ENCODE measurements around the gene BCL2. TPM values are rescaled to one million over a fixed set of nuclear protein-coding genes. Genes with fewer than 3 reads are reported as not detected.
A peak's percentile ranks its signal among the peaks of the same experiment; 100 is the strongest.

Gene BCL2
- polyA plus RNA-seq, 6 donors from 2014 or later: 11.8 to 43.0 (median 30.1) TPM

DNA sequence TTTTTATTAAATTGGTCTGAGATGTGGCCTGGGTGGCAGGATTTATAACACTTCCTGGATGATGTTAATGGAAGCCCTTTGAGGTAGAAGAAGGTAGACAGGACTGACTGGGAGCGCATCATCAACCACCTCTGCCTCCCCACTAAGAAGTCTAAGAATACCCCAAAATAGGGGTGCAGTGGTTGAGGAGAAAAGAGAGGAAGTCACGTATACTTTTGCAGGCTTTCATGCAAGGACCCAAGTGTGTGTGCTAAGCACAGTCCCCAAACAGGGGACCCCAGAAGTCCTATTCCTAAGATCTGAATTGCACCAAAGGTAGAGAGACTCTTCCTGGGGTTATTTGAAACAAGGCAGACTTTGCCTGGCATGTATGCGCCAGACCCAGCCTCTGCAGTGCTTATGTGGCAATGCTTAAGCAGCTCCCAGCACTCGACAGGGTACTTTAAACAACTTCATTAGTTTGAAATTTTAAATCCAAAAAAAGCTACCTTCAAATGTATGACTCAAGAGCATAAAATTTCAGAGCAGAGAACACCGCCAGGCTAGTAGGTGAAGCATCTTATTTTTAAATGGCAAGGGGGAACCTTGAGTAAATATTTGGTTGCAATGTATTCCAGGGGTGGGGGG lies 35.3 kb downstream of the BCL2 start:
- no peak for DNase-seq
- H3K4me1 Mint-ChIP-seq: peaks cover 14 to 22% (median 21%) of the 10 kb centered on the region in 3 donors
- no peak for ATAC-seq (ENCODE audit: low read depth in 2 of 2)
- peak overlapping the region in 6 of 8 donors; percentile 10 to 92 (median 84) for H3K4me3 Mint-ChIP-seq
- no peaks in the 10 kb centered on the region for H3K9me3 Mint-ChIP-seq
- peaks cover 0 to 26% of the 10 kb centered on the region in 2 donors for H3K36me3 Mint-ChIP-seq
- H3K27me3 Mint-ChIP-seq: no peaks in the 10 kb centered on the region
- peak overlapping the region in 3 of 6 donors; percentile 98 to 99 (median 98) for H3K27ac Mint-ChIP-seq

- DNase-seq: no peak
- no peaks in the 10 kb centered on the region for H3K9me3 Mint-ChIP-seq
- no peak for ATAC-seq (ENCODE audit: low read depth in 2 of 2)
- peak overlapping the region in 5 of 8 donors; percentile 40 to 92 (median 71) for H3K4me3 Mint-ChIP-seq
- peaks cover 22 to 30% (median 29%) of the 10 kb centered on the region in 3 donors for H3K4me1 Mint-ChIP-seq
- H3K36me3 Mint-ChIP-seq: peaks cover 0 to 26% of the 10 kb centered on the region in 2 donors
- H3K27me3 Mint-ChIP-seq: no peaks in the 10 kb centered on the region
- peak overlapping the region in 3 of 6 donors; percentile 95 to 99 (median 98) for H3K27ac Mint-ChIP-seq
These were observed 36.1 kb downstream of the BCL2 start for GRCh38 chr18:63283305-63284094.

DNA sequence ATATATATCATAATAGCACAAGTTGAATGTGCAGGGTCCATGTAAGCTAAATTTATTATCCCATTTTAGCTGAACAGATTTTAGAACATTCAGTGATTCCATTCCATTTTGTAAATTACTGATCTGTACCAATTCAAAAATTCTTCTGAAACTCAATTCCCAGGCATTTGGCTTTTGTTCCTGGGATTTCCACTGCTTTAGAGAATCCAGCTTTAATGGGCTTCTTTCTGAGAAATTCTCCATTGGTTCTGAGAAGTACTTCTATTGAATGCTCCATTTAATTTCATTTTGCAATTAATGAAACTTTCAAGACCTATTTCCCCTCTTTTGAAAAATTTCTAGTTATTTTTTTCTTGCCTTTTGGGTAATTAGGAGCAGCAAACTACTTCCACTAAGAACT lies 36.8 kb downstream of the BCL2 start:
- no peak for DNase-seq
- Mint-ChIP-seq H3K27me3 (no peaks in the 10 kb centered on the region), H3K27ac (peak overlapping the region in 2 of 6 donors; percentile 95 to 99), H3K4me3 (no peak overlapping the region), H3K9me3 (no peaks in the 10 kb centered on the region), H3K4me1 (peaks cover 29 to 37% (median 36%) of the 10 kb centered on the region in 3 donors), H3K36me3 (peaks cover 0 to 26% of the 10 kb centered on the region in 2 donors)
- ATAC-seq (ENCODE audit: low read depth in 2 of 2): no peak

- Mint-ChIP-seq H3K4me3 (peak overlapping the region in 6 of 8 donors; percentile 29 to 85 (median 64)), H3K27me3 (no peaks in the 10 kb centered on the region), H3K9me3 (no peaks in the 10 kb centered on the region), H3K4me1 (peaks cover 38 to 89% (median 65%) of the 10 kb centered on the region in 3 donors), H3K27ac (peak overlapping the region; percentile 46 to 93 (median 68)), H3K36me3 (peaks cover 0 to 7% of the 10 kb centered on the region in 2 donors)
- DNase-seq (peak; percentile 37), ATAC-seq (ENCODE audit: low read depth in 2 of 2) (peak; percentile 84)
These were observed 46.2 kb downstream of the BCL2 start for GRCh38 chr18:63273222-63273927.

DNA sequence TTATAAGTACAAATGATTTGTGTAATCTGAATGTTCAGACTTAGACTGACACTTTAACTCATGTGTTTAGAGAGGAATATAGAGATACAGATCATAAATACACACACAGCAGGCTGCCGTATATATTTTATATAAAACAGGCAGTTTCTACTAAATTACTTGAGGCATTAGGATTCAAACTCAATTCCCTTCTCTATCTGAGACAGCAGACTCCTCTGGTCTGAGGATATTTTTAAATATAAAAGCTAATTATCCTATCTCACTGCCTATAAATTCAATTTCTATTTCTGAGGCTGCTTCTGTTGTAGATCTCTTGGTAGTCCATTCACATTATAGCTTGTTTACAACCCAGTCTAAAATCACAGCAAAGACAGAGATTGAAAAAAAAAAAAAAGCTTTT lies 46.9 kb downstream of the BCL2 start:
- DNase-seq (no peak), ATAC-seq (ENCODE audit: low read depth in 2 of 2) (no peak)
- H3K9me3 Mint-ChIP-seq: no peaks in the 10 kb centered on the region
- peaks cover 39 to 89% (median 65%) of the 10 kb centered on the region in 3 donors for H3K4me1 Mint-ChIP-seq
- peak overlapping the region; percentile 59 to 93 (median 68) for H3K27ac Mint-ChIP-seq
- H3K36me3 Mint-ChIP-seq: peaks cover 0 to 11% of the 10 kb centered on the region in 2 donors
- H3K4me3 Mint-ChIP-seq: peak overlapping the region in 2 of 8 donors; percentile 51 to 52
- no peaks in the 10 kb centered on the region for H3K27me3 Mint-ChIP-seq

DNA sequence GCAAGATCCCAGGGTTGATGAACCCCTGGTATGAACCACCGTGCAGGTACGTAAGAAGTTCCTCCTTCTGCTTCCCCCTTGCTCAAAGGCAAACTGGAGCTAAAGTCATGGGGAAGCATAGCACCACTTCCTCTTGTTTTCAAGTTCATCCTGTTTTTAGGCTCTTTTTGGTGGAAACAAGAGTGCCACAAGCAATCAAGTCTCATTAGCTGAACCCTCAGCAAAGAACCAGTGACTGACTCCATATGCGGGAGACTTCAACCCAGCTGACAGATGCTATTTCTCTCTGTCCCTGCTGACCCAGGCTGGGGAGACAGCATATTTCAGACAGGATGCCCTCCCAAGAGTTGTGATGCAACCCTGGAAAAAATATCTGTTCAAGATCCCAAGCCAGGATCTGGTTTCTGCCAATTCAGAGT lies 47.7 kb downstream of the BCL2 start:
- DNase-seq (no peak), ATAC-seq (ENCODE audit: low read depth in 2 of 2) (peak; percentile 68 to 71)
- Mint-ChIP-seq H3K27ac (peak overlapping the region; percentile 51 to 94 (median 74)), H3K27me3 (no peaks in the 10 kb centered on the region), H3K4me1 (peaks cover 43 to 89% (median 67%) of the 10 kb centered on the region in 3 donors), H3K4me3 (peak overlapping the region in 6 of 8 donors; percentile 21 to 66 (median 48)), H3K9me3 (no peaks in the 10 kb centered on the region), H3K36me3 (peaks cover 5 to 15% of the 10 kb centered on the region in 2 donors)

GRCh38 chr18:63271148-63271547 lies 48.4 kb downstream of the BCL2 start:
- Mint-ChIP-seq H3K4me1 (peaks cover 43 to 87% (median 68%) of the 10 kb centered on the region in 3 donors), H3K9me3 (no peaks in the 10 kb centered on the region), H3K27me3 (no peaks in the 10 kb centered on the region), H3K36me3 (peaks cover 8 to 17% of the 10 kb centered on the region in 2 donors), H3K27ac (peak overlapping the region in 3 of 6 donors; percentile 35 to 66 (median 66)), H3K4me3 (peak overlapping the region in 3 of 8 donors; percentile 21 to 66 (median 53))
- ATAC-seq (ENCODE audit: low read depth in 2 of 2) (no peak), DNase-seq (no peak)

GRCh38 chr18:63267975-63268721 lies 51.4 kb downstream of the BCL2 start:
- Mint-ChIP-seq H3K4me1 (peaks cover 37 to 65% (median 54%) of the 10 kb centered on the region in 3 donors), H3K9me3 (no peaks in the 10 kb centered on the region), H3K27me3 (no peaks in the 10 kb centered on the region), H3K4me3 (no peak overlapping the region), H3K27ac (peak overlapping the region in 5 of 6 donors; percentile 51 to 87 (median 63)), H3K36me3 (peaks cover 8 to 17% of the 10 kb centered on the region in 2 donors)
- DNase-seq: no peak
- no peak for ATAC-seq (ENCODE audit: low read depth in 2 of 2)

DNA sequence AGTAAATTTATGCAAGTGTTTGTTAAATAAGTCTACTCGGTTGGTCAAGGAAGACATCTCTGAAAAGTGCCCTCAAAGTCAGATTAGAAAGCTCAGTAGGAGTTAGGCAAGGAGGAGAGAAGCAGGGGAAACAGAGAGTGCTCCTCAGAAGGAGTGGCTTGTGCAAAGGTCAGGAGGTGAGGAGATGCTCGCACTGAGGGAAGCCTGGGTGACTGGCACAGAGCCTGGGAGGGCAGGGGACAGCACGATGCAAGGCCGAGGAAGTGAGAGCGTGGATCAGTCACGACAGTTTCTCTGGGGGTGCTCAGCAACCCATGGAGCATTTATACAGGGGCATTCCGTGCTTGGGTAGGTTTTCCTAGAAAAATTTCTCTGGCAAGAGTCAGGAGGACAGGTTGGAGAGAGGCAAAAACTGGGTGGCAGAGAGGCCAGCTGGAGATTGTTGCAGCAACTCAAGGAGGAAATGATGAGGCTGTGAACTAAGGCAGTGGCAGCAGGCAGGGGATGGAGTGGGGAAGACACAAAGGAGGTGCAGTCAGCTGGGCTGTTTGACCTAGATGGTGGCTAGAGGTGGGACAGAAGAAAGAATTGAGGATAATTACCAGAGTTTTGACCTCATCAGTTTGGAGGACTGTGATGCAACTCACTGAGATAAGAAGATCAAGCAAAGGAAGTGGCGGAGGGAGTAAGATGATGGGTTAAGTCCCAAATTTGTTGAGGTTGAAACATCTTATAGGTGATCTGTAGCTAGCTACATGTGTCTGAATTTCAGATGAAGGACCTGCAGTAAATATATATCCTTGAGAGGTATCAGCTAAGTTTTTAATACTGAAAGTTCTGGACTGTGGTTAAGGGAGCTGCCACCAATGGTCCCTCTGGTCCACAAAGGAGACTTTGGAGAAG lies 52.4 kb downstream of the BCL2 start:
- peaks cover 40 to 63% (median 53%) of the 10 kb centered on the region in 3 donors for H3K4me1 Mint-ChIP-seq
- no peak for ATAC-seq (ENCODE audit: low read depth in 2 of 2)
- no peaks in the 10 kb centered on the region for H3K9me3 Mint-ChIP-seq
- peak overlapping the region in 2 of 8 donors; percentile 16 to 76 for H3K4me3 Mint-ChIP-seq
- H3K36me3 Mint-ChIP-seq: peaks cover 17% of the 10 kb centered on the region in 2 donors
- H3K27ac Mint-ChIP-seq: peak overlapping the region; percentile 8 to 93 (median 80)
- DNase-seq: no peak
- H3K27me3 Mint-ChIP-seq: no peaks in the 10 kb centered on the region

DNA sequence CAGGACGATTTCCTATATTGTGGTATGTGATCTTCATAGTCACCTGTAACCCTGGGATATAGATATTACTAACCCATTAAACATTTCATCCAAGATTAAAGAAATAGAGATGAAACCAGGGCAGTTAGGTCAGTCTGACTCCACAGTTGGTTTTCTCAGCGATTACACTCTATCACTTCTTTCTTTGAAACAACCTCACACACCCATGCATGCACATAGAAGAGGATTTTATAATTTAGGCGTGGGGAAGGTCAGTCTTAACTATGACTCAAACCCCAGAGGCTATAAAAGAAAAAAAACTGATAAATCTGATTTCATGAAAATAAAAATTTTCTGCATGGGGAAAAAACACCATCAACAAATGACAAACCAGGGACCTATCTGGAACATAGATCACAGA lies 54.2 kb downstream of the BCL2 start:
- H3K4me3 Mint-ChIP-seq: no peak overlapping the region
- no peak for DNase-seq
- H3K4me1 Mint-ChIP-seq: peaks cover 36 to 62% (median 49%) of the 10 kb centered on the region in 3 donors
- ATAC-seq (ENCODE audit: low read depth in 2 of 2): no peak
- H3K9me3 Mint-ChIP-seq: no peaks in the 10 kb centered on the region
- peaks cover 17 to 18% of the 10 kb centered on the region in 2 donors for H3K36me3 Mint-ChIP-seq
- H3K27me3 Mint-ChIP-seq: no peaks in the 10 kb centered on the region
- peak overlapping the region in 1 of 6 donors; percentile 51 for H3K27ac Mint-ChIP-seq

DNA sequence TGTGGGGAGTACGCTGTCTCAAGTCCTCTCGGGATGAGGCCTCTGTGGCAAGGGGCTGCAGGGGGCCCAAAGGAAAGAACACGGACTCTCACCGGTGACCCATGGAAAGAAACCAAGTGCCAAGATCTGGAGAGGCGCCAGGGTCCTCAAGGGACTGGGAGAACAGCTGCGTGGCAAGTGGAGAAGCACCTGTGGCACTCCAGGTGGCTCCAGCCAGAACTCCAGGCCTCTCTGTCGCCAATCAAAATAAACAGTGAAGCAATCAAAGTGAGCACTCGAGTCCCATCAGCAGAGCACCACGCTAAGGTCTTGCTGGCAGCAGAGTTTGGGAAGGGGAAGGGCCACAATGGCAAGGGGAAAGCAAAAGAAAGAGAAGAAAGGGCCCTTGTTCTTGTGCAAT lies 54.7 kb downstream of the BCL2 start:
- DNase-seq (no peak), ATAC-seq (ENCODE audit: low read depth in 2 of 2) (no peak)
- Mint-ChIP-seq H3K36me3 (peaks cover 17 to 18% of the 10 kb centered on the region in 2 donors), H3K9me3 (no peaks in the 10 kb centered on the region), H3K27ac (peak overlapping the region in 2 of 6 donors; percentile 43 to 51), H3K4me3 (no peak overlapping the region), H3K4me1 (peaks cover 40 to 58% (median 51%) of the 10 kb centered on the region in 3 donors), H3K27me3 (no peaks in the 10 kb centered on the region)

DNA sequence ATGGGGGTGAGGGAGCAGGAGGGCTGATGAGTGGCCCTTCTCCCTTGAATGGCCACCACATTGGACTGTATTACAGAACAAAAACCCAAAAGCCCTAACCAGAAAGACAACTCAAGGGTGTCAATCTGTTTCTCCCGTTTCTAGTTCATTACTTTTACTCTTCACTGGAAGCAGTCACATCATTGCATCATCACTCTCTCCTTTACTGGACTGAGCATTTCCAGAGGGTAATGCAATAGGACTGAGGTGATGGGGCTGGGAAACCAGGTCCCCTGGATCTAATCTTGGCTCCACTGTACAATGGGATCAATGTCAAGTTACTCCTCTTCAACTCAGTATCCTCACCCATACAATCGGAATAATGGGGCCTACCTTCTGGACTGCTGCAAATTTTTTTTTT lies 56.1 kb downstream of the BCL2 start:
- H3K36me3 Mint-ChIP-seq: peaks cover 17 to 26% of the 10 kb centered on the region in 2 donors
- H3K27ac Mint-ChIP-seq: no peak overlapping the region
- ATAC-seq (ENCODE audit: low read depth in 2 of 2): no peak

More for the DNA sequence above, 56.1 kb downstream of the BCL2 start:
- Mint-ChIP-seq H3K27me3 (no peaks in the 10 kb centered on the region), H3K9me3 (no peaks in the 10 kb centered on the region), H3K4me1 (peaks cover 40 to 59% (median 55%) of the 10 kb centered on the region in 3 donors), H3K4me3 (no peak overlapping the region)
- DNase-seq: no peak

Data from naive B cell (primary cell).